NT2/D1 (cell line): ENCODE measurements around the gene THAP9.
"Not testable (repeated sequence)": the region's sequence is repeated elsewhere in the genome, so short reads cannot be mapped to it uniquely, and the experiment has no call there.

Source experiments
- SUZ12 ChIP-seq: IDR thresholded peaks from 2 replicates; pipeline ENCODE4 v1.6.1; 2011; ENCODE audit not compliant: insufficient read length, insufficient read depth; ENCODE audit errors: extremely low read depth
- YY1 ChIP-seq: IDR thresholded peaks from 2 replicates; pipeline ENCODE4 v1.6.1; 2011; ENCODE audit not compliant: insufficient read length, insufficient read depth
- ZNF274 ChIP-seq: IDR thresholded peaks from 2 replicates; pipeline ENCODE4 v1.6.1; 2011; ENCODE audit warnings: mild to moderate bottlenecking, low read depth, low read length

- not testable (repeated sequence) for TF ChIP-seq YY1, ZNF274, SUZ12
These were observed 13.4 kb downstream of the THAP9 start for GRCh38 chr4:82913968-82914367.
